Endothelial cell of umbilical vein (primary cell): ENCODE data around the gene UBE2E2. TPM values are rescaled to one million over a fixed set of nuclear protein-coding genes. Genes with fewer than 3 reads are reported as not detected.

Source experiments
- BruUV-seq: library from RNA; stranded (reverse); fragments of 400-500 nt; replicated peaks from 2 replicates; lab custom pipeline; 2021; lab: Mats Ljungman, UMichigan
- CTCF ChIA-PET: fragments of 300-600, 350-600 bp; sonication (Branson Sonifier 250); formaldehyde crosslinking; loops from one replicate; lab custom pipeline; 2021; ENCODE audit warnings: antibody characterized with exemption, inconsistent platforms; lab: Charles Lee
- POLR2A ChIA-PET: fragments of 300-600, 350-600 bp; sonication (Branson Sonifier 250); formaldehyde crosslinking; loops from one replicate; lab custom pipeline; 2021; ENCODE audit warnings: antibody characterized with exemption, inconsistent platforms; lab: Charles Lee
- DNase-seq: peaks from one replicate; pipeline ENCODE4 v3.0.0-alpha.2; 2011; ENCODE audit warnings: low read depth, low spot score
- FAIRE-seq: peaks from 2 replicates; lab custom pipeline; 2011; peaks lifted over from hg19 to GRCh38; lab: Jason Lieb, UNC
- H2AFZ ChIP-seq: 2 replicates; pipeline ENCODE4 v1.6.0; 2012; ENCODE audit warnings: low read depth, low read length, control low read depth, inconsistent platforms
- H3K27ac ChIP-seq: 2 replicates; pipeline ENCODE4 v1.5.1; 2011; ENCODE audit warnings: low read depth, mild to moderate bottlenecking, control low read depth, low read length, moderate library complexity; ENCODE audit not compliant: insufficient read depth
- H3K27me3 ChIP-seq, 2 experiments: 2 replicates each; pipeline versions ENCODE4 v1.6.0 to v1.6.1; 2011; ENCODE audit warnings: low read length in 2 of 2, mixed read lengths in 1 of 2; ENCODE audit not compliant: control insufficient read depth in 2 of 2, insufficient read depth in 2 of 2
- H3K36me3 ChIP-seq, 2 experiments: 2 replicates in 1 of 2; 3 replicates in 1 of 2; pipeline ENCODE4 v1.5.1; 2011; ENCODE audit warnings: low read length in 2 of 2, mild to moderate bottlenecking in 1 of 2, moderate library complexity in 1 of 2; ENCODE audit not compliant: control insufficient read depth in 2 of 2, insufficient read depth in 2 of 2; ENCODE audit errors: extremely low read depth in 1 of 2
- H3K4me1 ChIP-seq: 3 replicates; pipeline ENCODE4 v1.5.1; 2011; ENCODE audit warnings: mild to moderate bottlenecking, low read length; ENCODE audit not compliant: control insufficient read depth, insufficient read depth; ENCODE audit errors: extremely low read depth
- H3K4me2 ChIP-seq: 2 replicates; pipeline ENCODE4 v1.6.1; 2011; ENCODE audit warnings: low read length, control low read depth, mixed read lengths; ENCODE audit not compliant: insufficient read depth
- H3K4me3 ChIP-seq, 3 experiments: fragments of 200-600 bp in 1 of 3; sonication (generic), shearing (Covaris generic) in 1 of 3; replicated peaks in 1 of 3; 2 replicates each; pipeline ENCODE4 v1.5.1; 2011 to 2016; ENCODE audit warnings: control low read depth in 3 of 3, low read length in 3 of 3, mild to moderate bottlenecking in 2 of 3, inconsistent platforms in 1 of 3, low read depth in 1 of 3, moderate library complexity in 1 of 3; ENCODE audit not compliant: insufficient read depth in 1 of 3
- H3K79me2 ChIP-seq: 2 replicates; pipeline ENCODE4 v1.6.0; 2012; ENCODE audit warnings: low read length, inconsistent platforms; ENCODE audit not compliant: control insufficient read depth, insufficient read depth
- H3K9ac ChIP-seq: replicated peaks from 2 replicates; pipeline ENCODE3; 2011; ENCODE audit warnings: low read length, control low read depth; ENCODE audit not compliant: insufficient read depth; ENCODE audit errors: extremely low read depth
- H3K9me1 ChIP-seq: replicated peaks from 3 replicates; pipeline ENCODE4 v1.6.0; 2011; ENCODE audit warnings: mild to moderate bottlenecking, low read length; ENCODE audit not compliant: control insufficient read depth, insufficient read depth; ENCODE audit errors: extremely low read depth
- H3K9me3 ChIP-seq: replicated peaks from 2 replicates; pipeline ENCODE4 v1.5.1; 2012; ENCODE audit warnings: low read length, inconsistent platforms; ENCODE audit not compliant: control insufficient read depth, insufficient read depth
- H4K20me1 ChIP-seq: replicated peaks from 2 replicates; pipeline ENCODE3; 2011; ENCODE audit warnings: mild to moderate bottlenecking, low read length; ENCODE audit not compliant: control insufficient read depth, insufficient read depth; ENCODE audit errors: extremely low read depth
- CTCF ChIP-seq, 2 donors: IDR thresholded peaks; 1 replicate in 1 of 2; 2 replicates in 1 of 2; pipeline ENCODE4 v1.5.1; 2011; ENCODE audit warnings: low read length in 2 of 2, mild to moderate bottlenecking in 2 of 2, moderate library complexity in 2 of 2, control low read depth in 1 of 2, inconsistent platforms in 1 of 2, low read depth in 1 of 2; ENCODE audit not compliant: insufficient read depth in 1 of 2; ENCODE audit errors: extremely low read depth in 1 of 2
- EZH2 ChIP-seq: IDR thresholded peaks from 2 replicates; pipeline ENCODE4 v1.6.1; 2012; ENCODE audit warnings: borderline replicate concordance, low read depth, mild to moderate bottlenecking, moderate library complexity, low read length, inconsistent platforms; ENCODE audit not compliant: severe bottlenecking
- FOS ChIP-seq: IDR thresholded peaks from 2 replicates; pipeline ENCODE4 v1.6.1; 2011; ENCODE audit warnings: mild to moderate bottlenecking, low read length, moderate library complexity, borderline replicate concordance; ENCODE audit not compliant: insufficient read depth
- GATA2 ChIP-seq: IDR thresholded peaks from 2 replicates; pipeline ENCODE4 v1.7.0; 2011; ENCODE audit warnings: low read depth, mild to moderate bottlenecking, moderate library complexity, mixed read lengths, low read length; ENCODE audit not compliant: insufficient read length, insufficient read depth
- JUN ChIP-seq: IDR thresholded peaks from 2 replicates; pipeline ENCODE4 v1.6.1; 2011; ENCODE audit warnings: borderline replicate concordance, low read depth; ENCODE audit not compliant: insufficient read length, insufficient read depth
- MAX ChIP-seq: IDR thresholded peaks from 2 replicates; pipeline ENCODE4 v1.6.1; 2011; ENCODE audit not compliant: insufficient read depth, insufficient read length
- MYC ChIP-seq: IDR thresholded peaks from one replicate; pipeline ENCODE4 v1.6.1; 2011; ENCODE audit warnings: mild to moderate bottlenecking, low read depth, low read length
- POLR2A ChIP-seq: IDR thresholded peaks from 2 replicates; pipeline ENCODE4 v1.6.1; 2012; ENCODE audit warnings: low read depth, mild to moderate bottlenecking, control low read depth, low read length
- POLR2AphosphoS5 ChIP-seq: IDR thresholded peaks from 2 replicates; pipeline ENCODE4 v1.6.1; 2012; ENCODE audit warnings: low read depth, mild to moderate bottlenecking, control low read depth, low read length, moderate library complexity; ENCODE audit not compliant: insufficient read depth
- dilution Hi-C: fragments of 300-500 bp; cut with MboI; formaldehyde crosslinking; loops from one replicate; pipeline ENCODE4 v1.15.0; 2019; ENCODE audit warnings: low sequenced_read_pairs; ENCODE audit not compliant: extremely low pct_ligation_motif_present
- intact Hi-C: fragments of 100-400 bp; cut with micrococcal nuclease; formaldehyde crosslinking; loops from one replicate; pipeline ENCODE4 v1.10.0; 2022
- polyA plus RNA-seq, 4 experiments: library from polyadenylated mRNA; depleted of rRNA in 3 of 4; stranded (reverse) in 3 of 4; unstranded in 1 of 4; fragments of >200 nt; gene quantifications; 2 replicates each; pipeline versions ENCODE4 v1.2.1 to v1.2.3, GENCODE V29; 2011 to 2012; ENCODE audit warnings: missing spikeins in 1 of 4
- total RNA-seq: library from RNA; stranded (reverse); gene quantifications from 2 replicates; pipeline ENCODE4 v1.2.3, GENCODE V29; 2021

UBE2E2 gene
- total and polyA plus RNA-seq, 2 donors (not counting 3 experiments of a cell fraction or from before 2014, with no cell fraction given) = 37.0 to 45.4 TPM

GRCh38 chr3:23633261-23633960, 430.3 kb downstream of the UBE2E2 start:
- CTCF ChIA-PET = no interaction called here
- Histone ChIP-seq H4K20me1 (no peaks in the 10 kb centered on the region), H3K27ac (no peak overlapping the region), H3K9me3 (no peaks in the 10 kb centered on the region), H3K79me2 (no peaks in the 10 kb centered on the region), H3K9me1 (no peaks in the 10 kb centered on the region), H3K4me1 (peaks cover 12% of the 10 kb centered on the region), H3K27me3 (no peaks in the 10 kb centered on the region), H3K4me3 (no peak overlapping the region), H3K36me3 (no peaks in the 10 kb centered on the region), H2AFZ (no peak overlapping the region), H3K4me2 (no peak overlapping the region), H3K9ac (no peak overlapping the region)
- intact Hi-C loops (no loop called here), dilution Hi-C loops (no loop called here)
- BruUV-seq = no TSS peak
- FAIRE-seq (no peak), DNase-seq (no peak)
- POLR2A ChIA-PET = no interaction called here
- TF ChIP-seq GATA2 (no peak), EZH2 (no peak), JUN (no peak), FOS (no peak), MAX (no peak), MYC (no peak), POLR2AphosphoS5 (no peak), POLR2A (no peak), CTCF (IDR thresholded peaks at IDR 0.05; ENCODE audit: extremely low read depth in 1 of 2, insufficient read depth in 1 of 2, low read depth in 1 of 2, low read length in 2 of 2) (no peak)
